B cell (primary cell): ENCODE results near the gene APOOL. TPM values are rescaled to one million over a fixed set of nuclear protein-coding genes. Genes with fewer than 3 reads are reported as not detected.

ENCODE experiments used
- ATAC-seq: fragments of 200-7000 bp; cut with Tn5 transposase; one replicate; pipeline ENCODE4 v1.10.0; 2021; ENCODE audit warnings: low read depth, mild to moderate bottlenecking, moderate number of reproducible peaks, moderate library complexity
- CTCF ChIA-PET: fragments of 350-600 bp; sonication (Branson Sonifier 250); formaldehyde crosslinking; loops from one replicate; lab custom pipeline; 2021; ENCODE audit warnings: antibody characterized with exemption, inconsistent platforms; lab: Charles Lee
- POLR2A ChIA-PET: fragments of 350-600 bp; sonication (Branson Sonifier 250); formaldehyde crosslinking; loops from one replicate; lab custom pipeline; 2021; ENCODE audit warnings: antibody characterized with exemption; lab: Charles Lee
- DNase-seq: peaks from one replicate; pipeline ENCODE4 v3.0.0; 2013
- H2AFZ ChIP-seq: 2 replicates; pipeline ENCODE4 v1.6.1; 2012; ENCODE audit warnings: mild to moderate bottlenecking, low read depth, low read length; ENCODE audit not compliant: insufficient read depth, poor library complexity, severe bottlenecking
- H3K27ac ChIP-seq, 2 donors: 1 replicate in 1 of 2; 2 replicates in 1 of 2; pipeline ENCODE4 v1.5.1; 2012 to 2013; ENCODE audit warnings: low read length in 2 of 2, mild to moderate bottlenecking in 2 of 2, moderate library complexity in 1 of 2
- H3K27me3 ChIP-seq, 4 experiments: fragments of 200-600 bp in 1 of 4; sonication (generic) in 1 of 4; replicated peaks in 1 of 4; 1 replicate in 2 of 4; 2 replicates in 2 of 4; pipeline versions ENCODE4 v1.6.1 to v1.7.0; 2013 to 2016; ENCODE audit warnings: low read length in 3 of 4, mild to moderate bottlenecking in 2 of 4, mixed read lengths in 1 of 4, moderate library complexity in 1 of 4; ENCODE audit not compliant: insufficient read depth in 4 of 4, control insufficient read depth in 3 of 4; ENCODE audit errors: control extremely low read depth in 1 of 4
- H3K36me3 ChIP-seq, 2 experiments: replicated peaks in 1 of 2; 1 replicate in 1 of 2; 2 replicates in 1 of 2; pipeline versions ENCODE4 v1.6.1 to v1.7.1; 2013; ENCODE audit warnings: low read length in 1 of 2; ENCODE audit not compliant: insufficient read depth in 2 of 2, control insufficient read depth in 1 of 2; ENCODE audit errors: control extremely low read depth in 1 of 2, extremely low read depth in 1 of 2
- H3K4me1 ChIP-seq, 2 donors: fragments of 200-600 bp in 1 of 2; sonication (generic) in 1 of 2; 1 replicate in 1 of 2; 2 replicates in 1 of 2; pipeline versions ENCODE4 v1.5.1 to v1.6.1; 2013 to 2017; ENCODE audit warnings: low read length in 2 of 2; ENCODE audit not compliant: control insufficient read depth in 2 of 2, insufficient read depth in 2 of 2
- H3K4me2 ChIP-seq: replicated peaks from 2 replicates; pipeline ENCODE3; 2012; ENCODE audit warnings: mild to moderate bottlenecking, low read depth, low read length; ENCODE audit not compliant: poor library complexity, severe bottlenecking
- H3K4me3 ChIP-seq, 5 experiments: fragments of 200-600 bp in 1 of 5; sonication (generic) in 1 of 5; 1 replicate in 3 of 5; 2 replicates in 2 of 5; pipeline versions ENCODE4 v1.5.1 to v1.7.0; 2011 to 2016; ENCODE audit warnings: low read length in 4 of 5, mild to moderate bottlenecking in 4 of 5, low read depth in 2 of 5, control low read depth in 1 of 5, moderate library complexity in 1 of 5; ENCODE audit not compliant: insufficient read depth in 1 of 5; ENCODE audit errors: control extremely low read depth in 1 of 5, extremely low read depth in 1 of 5
- H3K79me2 ChIP-seq: fragments of 200-600 bp; sonication (generic); one replicate; pipeline ENCODE4 v1.6.0; 2016; ENCODE audit warnings: low read length; ENCODE audit not compliant: control insufficient read depth, insufficient read depth
- H3K9ac ChIP-seq: fragments of 200-600 bp; sonication (generic); 2 replicates; pipeline ENCODE4 v1.6.1; 2017; ENCODE audit warnings: mild to moderate bottlenecking, low read length, moderate library complexity
- H3K9me3 ChIP-seq, 3 donors: one replicate each; pipeline versions ENCODE4 v1.6.1 to v1.7.1; 2013; ENCODE audit warnings: low read length in 2 of 3; ENCODE audit not compliant: control insufficient read depth in 2 of 3, insufficient read depth in 1 of 3; ENCODE audit errors: control extremely low read depth in 1 of 3
- H4K20me1 ChIP-seq: 2 replicates; pipeline ENCODE4 v1.6.0; 2012; ENCODE audit warnings: mild to moderate bottlenecking, low read length; ENCODE audit not compliant: insufficient read depth, control insufficient read depth, poor library complexity, severe bottlenecking
- H3K27ac Mint-ChIP-seq: one replicate; pipeline ENCODE4 v1.8.0; 2021; ENCODE audit warnings: mixed read lengths
- H3K27me3 Mint-ChIP-seq: one replicate; pipeline ENCODE4 v1.8.0; 2021; ENCODE audit warnings: mixed read lengths
- H3K4me1 Mint-ChIP-seq: one replicate; pipeline ENCODE4 v1.8.0; 2021; ENCODE audit warnings: mixed read lengths
- H3K4me3 Mint-ChIP-seq: one replicate; pipeline ENCODE4 v1.8.0; 2021; ENCODE audit warnings: mixed read lengths
- H3K9me3 Mint-ChIP-seq: one replicate; pipeline ENCODE4 v1.8.0; 2022; ENCODE audit warnings: mixed read lengths; ENCODE audit not compliant: insufficient read depth
- EZH2 ChIP-seq: IDR thresholded peaks from 2 replicates; pipeline ENCODE4 v1.6.1; 2012; ENCODE audit warnings: borderline replicate concordance, low read depth, mild to moderate bottlenecking, moderate library complexity, low read length; ENCODE audit not compliant: insufficient read depth, poor library complexity, severe bottlenecking
- WGBS: methylation state at CpG from one replicate; pipeline ENCODE4 v1.1.5; 2013; ENCODE audit warnings: missing lambda C conversion rate; ENCODE audit not compliant: insufficient coverage; 5-methylcytosine and 5-hydroxymethylcytosine counted together
- intact Hi-C: fragments of 100-400 bp; cut with micrococcal nuclease; formaldehyde crosslinking; loops from one replicate; pipeline ENCODE4 v1.10.0; 2022
- polyA plus RNA-seq: library from polyadenylated mRNA; depleted of rRNA; stranded (reverse); fragments of >200 nt; gene quantifications from 2 replicates; pipeline ENCODE4 v1.2.3, GENCODE V29; 2012
- total RNA-seq, 2 donors: library from RNA; stranded (reverse); fragments of 120-200 nt in 1 of 2; gene quantifications; 1 replicate in 1 of 2; 2 replicates in 1 of 2; pipeline versions ENCODE4 v1.2.3 to v1.2.4, GENCODE V29; 2013 to 2022
- TF ChIP-seq, protein P1 (sequence below): fragments of 200-600 bp; IDR thresholded peaks from one replicate; pipeline ENCODE4 v1.8.0; 2022; ENCODE audit warnings: antibody characterized with exemption, mild to moderate bottlenecking

Gene APOOL
- total and polyA plus RNA-seq, 2 donors (not counting 1 experiment from before 2014, with no cell fraction given): 1.8 to 9.7 TPM

DNA sequence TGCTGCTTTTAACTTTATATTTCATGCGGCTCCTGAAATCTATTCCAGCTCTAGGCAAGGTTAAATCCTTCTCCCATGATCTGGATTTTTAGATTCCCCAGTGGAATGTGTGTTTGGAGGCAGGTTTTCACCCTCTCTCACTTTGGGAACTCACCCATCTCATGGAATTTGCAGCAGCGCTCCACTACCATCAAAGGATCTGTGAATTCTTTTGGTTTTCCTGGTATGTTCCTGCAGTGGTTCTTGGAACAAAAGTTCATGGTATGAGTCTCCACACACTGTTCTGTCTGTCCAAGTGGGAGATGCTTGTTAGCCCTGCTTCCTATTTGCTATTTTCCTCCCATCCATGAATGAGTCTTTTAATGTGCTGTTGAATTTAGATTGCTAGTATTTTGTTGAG is 14.0 kb downstream of the APOOL start:
- Histone ChIP-seq H3K27me3 (no peaks in the 10 kb centered on the region), H3K4me3 (no peak overlapping the region), H3K9ac (no peak overlapping the region), H3K27ac (no peak overlapping the region), H2AFZ (no peak overlapping the region), H3K4me2 (no peak overlapping the region), H3K36me3 (no peaks in the 10 kb centered on the region), H3K9me3 (peaks cover 0 to 11% (median 0%) of the 10 kb centered on the region in 3 donors), H3K4me1 (no peaks in the 10 kb centered on the region), H4K20me1 (no peaks in the 10 kb centered on the region), H3K79me2 (peaks cover 19% of the 10 kb centered on the region)
- no CpG with 5 or more reads among the region's 2 CpGs for WGBS
- Mint-ChIP-seq H3K4me1 (peaks cover 3% of the 10 kb centered on the region), H3K27me3 (no peaks in the 10 kb centered on the region), H3K4me3 (no peak overlapping the region), H3K9me3 (no peaks in the 10 kb centered on the region), H3K27ac (no peak overlapping the region)
- POLR2A ChIA-PET: no interaction called here
- TF ChIP-seq, protein P1, sequence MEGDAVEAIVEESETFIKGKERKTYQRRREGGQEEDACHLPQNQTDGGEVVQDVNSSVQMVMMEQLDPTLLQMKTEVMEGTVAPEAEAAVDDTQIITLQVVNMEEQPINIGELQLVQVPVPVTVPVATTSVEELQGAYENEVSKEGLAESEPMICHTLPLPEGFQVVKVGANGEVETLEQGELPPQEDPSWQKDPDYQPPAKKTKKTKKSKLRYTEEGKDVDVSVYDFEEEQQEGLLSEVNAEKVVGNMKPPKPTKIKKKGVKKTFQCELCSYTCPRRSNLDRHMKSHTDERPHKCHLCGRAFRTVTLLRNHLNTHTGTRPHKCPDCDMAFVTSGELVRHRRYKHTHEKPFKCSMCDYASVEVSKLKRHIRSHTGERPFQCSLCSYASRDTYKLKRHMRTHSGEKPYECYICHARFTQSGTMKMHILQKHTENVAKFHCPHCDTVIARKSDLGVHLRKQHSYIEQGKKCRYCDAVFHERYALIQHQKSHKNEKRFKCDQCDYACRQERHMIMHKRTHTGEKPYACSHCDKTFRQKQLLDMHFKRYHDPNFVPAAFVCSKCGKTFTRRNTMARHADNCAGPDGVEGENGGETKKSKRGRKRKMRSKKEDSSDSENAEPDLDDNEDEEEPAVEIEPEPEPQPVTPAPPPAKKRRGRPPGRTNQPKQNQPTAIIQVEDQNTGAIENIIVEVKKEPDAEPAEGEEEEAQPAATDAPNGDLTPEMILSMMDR: no peak
- TF ChIP-seq EZH2: no peak
- DNase-seq (no peak), ATAC-seq (no peak)
- CTCF ChIA-PET: no interaction called here
- intact Hi-C loops: no loop called here

DNA sequence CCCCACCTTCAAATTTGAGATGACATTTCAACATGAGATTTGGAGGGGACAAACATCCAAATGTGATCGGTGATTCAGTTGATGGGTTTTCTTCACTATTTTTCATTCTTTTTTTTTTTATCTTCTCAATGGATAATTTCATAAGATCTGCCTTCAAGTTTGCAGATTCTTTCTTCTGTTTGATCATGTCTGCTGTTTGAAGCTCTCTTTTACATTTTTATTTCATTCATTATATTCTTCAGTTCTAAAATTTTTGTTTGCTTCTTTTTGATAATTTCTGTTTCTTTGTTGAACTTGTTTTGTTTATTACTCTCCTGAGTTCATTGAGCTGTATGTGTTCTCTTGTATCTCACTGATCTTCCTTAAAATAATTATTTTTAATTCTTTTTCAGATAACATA is 14.8 kb downstream of the APOOL start:
- ChIA-PET CTCF (no interaction called here), POLR2A (no interaction called here)
- Histone ChIP-seq H3K4me1 (no peaks in the 10 kb centered on the region), H3K9ac (no peak overlapping the region), H3K4me2 (no peak overlapping the region), H3K36me3 (no peaks in the 10 kb centered on the region), H4K20me1 (no peaks in the 10 kb centered on the region), H3K9me3 (peaks cover 0 to 11% (median 0%) of the 10 kb centered on the region in 3 donors), H3K79me2 (peaks cover 19% of the 10 kb centered on the region), H3K4me3 (no peak overlapping the region), H3K27me3 (no peaks in the 10 kb centered on the region), H2AFZ (no peak overlapping the region), H3K27ac (no peak overlapping the region)
- H3K4me3 Mint-ChIP-seq: no peak overlapping the region
- no peaks in the 10 kb centered on the region for H3K27me3 Mint-ChIP-seq
- intact Hi-C loops: no loop called here
- TF ChIP-seq EZH2: no peak
- TF ChIP-seq, protein P1: no peak
- H3K27ac Mint-ChIP-seq: no peak overlapping the region
- peaks cover 3% of the 10 kb centered on the region for H3K4me1 Mint-ChIP-seq
- WGBS: no CpG with 5 or more reads among the region's 1 CpG
- ATAC-seq (no peak), DNase-seq (no peak)
- no peaks in the 10 kb centered on the region for H3K9me3 Mint-ChIP-seq
